AG08395 (cell line): Measurements from ENCODE around the gene ABLIM2.

Experiments
- DNase-seq: peaks from one replicate; pipeline ENCODE4 v3.0.0; 2012; ENCODE audit warnings: mixed read lengths, low spot score

Gene ABLIM2

GRCh38 chr4:8084712-8085490, 73.7 kb downstream of the ABLIM2 start:
- no peak for DNase-seq

DNA sequence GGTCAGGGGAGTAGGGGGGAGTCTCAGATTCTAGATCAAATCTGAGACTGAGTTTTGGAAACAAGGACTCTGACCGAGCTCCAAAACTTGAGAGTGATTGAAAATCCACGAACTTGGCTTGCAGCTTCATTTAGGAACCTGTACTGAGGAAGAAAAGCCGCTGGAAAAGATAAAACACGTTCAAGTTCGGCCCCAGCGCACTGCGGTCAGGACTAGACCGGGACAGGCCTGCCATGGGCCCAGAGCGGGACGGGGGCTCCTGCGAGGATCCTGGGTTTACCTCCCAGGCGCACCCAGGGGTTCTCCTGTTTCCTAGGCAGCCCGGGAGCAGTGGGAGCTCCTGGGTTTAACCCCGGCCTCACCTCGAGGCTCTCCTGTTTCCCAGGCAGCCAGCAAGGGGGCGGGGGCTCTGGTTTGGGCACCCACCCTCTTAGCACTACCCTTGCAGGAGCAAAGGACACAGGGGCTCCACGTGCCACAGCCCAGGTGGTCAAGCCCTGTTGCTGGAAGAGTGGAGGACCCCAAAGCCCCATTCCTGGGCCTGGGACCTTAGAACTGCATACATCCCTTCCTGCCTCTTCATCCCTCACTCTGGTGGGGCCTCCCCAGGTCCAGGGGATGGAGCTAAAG, 74.5 kb downstream of the ABLIM2 start:
- no peak for DNase-seq

GRCh38 chr4:8083086-8083825, 75.4 kb downstream of the ABLIM2 start:
- no peak for DNase-seq

- DNase-seq: no peak
These were observed 76.0 kb downstream of the ABLIM2 start for GRCh38 chr4:8082517-8083055.

DNA sequence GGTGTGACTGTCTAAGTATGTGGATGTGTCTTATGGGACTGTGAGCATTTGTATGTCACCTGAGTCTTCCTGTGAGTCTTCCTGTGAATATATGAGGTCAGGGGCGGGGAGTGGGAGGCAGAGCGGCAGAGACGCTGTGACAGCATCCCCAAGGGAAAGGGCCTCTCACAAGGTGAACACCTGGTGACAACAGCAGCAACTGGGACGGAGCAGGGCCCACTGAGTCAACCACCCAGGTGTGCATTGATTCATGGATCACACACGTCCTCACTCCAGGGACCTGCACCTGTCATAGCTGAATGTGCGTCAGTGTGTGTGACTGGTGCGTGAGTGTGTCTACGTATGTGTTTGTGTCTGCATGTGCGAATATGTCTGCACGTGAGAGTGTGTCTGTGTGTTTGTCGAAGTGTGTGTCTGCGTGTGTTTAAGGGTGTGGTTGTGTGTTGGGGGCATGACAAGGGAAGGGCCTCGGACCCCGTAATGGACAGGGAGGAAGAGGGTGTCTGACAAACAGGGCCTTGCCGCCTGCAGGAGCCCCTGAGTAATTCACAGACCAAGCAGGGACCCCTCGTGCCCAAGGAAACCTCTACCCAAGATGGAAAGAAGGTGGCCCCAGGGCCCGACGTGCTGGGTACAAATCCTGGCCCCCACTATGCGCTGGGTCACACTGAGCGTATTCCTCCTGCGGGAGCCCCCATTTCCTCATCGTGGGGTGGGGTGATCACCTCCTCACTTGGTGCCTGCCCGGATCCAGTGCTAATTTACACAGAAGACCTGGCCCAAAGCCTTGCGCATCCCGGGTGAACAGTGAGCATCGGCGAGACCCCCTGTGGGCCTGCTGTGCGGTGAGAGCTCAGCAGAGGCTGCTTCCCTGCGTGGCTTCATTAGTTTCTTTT, 76.7 kb downstream of the ABLIM2 start:
- no peak for DNase-seq

- DNase-seq: no peak
These were observed 77.4 kb downstream of the ABLIM2 start for GRCh38 chr4:8081171-8081570.

- no peak for DNase-seq
These were observed 77.9 kb downstream of the ABLIM2 start for GRCh38 chr4:8080754-8081065.

- DNase-seq: no peak
These were observed 78.5 kb downstream of the ABLIM2 start for GRCh38 chr4:8079916-8080753.

DNA sequence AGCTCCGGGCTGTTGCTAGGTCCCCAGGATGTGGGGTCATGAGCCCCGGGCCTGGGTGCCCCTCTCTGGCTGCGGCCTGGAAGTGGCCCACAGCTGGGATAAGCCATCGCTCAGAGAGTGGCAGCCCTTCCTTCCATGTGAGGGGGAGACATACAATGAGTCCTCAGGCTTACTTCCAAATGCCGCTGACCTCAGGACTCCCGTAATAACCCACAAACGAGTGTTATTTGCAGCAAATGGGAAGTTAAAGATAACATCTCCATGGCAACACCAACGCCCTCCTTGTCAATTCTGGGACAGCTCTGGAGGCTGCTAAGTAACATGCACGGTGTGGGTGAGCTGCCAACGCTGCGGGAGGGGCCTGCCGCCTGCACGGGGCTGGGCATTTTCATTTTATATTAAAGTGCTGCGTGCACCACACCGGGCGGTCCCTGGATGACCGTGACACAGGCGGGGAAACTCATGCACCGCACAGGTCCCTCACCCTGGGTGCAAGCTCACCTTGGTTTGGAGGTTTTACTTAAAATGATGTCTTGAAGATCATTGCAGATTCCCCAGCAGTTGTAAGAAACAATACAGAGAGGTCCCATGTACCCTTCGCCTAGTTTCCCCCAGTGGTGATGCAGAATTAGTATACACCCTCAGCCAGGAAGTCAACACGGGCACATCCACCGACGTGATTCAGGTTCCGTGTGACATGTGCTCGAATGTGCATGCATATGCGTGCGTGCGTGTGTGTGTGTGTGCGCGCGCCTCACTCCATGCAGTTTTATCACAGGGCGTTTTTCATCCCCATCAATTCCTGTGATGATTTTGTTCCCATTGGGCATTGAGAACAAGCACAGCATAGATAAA, 79.4 kb downstream of the ABLIM2 start:
- DNase-seq: no peak

DNA sequence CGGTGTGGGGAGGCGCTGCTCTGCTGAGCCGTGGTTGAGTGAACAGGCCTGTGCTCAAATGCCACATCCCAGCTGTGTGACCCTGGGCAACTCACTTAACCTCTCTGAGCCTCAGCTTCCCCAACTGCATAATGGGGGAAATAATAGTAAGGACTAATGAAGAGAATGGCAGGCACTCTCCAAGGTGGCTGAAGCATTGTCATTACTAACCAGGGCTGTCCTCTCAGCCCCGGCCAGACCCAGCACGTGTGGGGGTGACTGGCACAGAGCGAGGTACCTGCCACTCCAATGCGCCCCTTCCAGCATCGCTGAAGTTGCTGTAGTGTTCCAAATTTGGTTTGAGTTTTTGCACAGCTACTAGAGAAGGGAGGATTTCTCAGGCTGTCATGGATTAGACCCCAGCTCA, 80.0 kb downstream of the ABLIM2 start:
- DNase-seq: no peak

DNA sequence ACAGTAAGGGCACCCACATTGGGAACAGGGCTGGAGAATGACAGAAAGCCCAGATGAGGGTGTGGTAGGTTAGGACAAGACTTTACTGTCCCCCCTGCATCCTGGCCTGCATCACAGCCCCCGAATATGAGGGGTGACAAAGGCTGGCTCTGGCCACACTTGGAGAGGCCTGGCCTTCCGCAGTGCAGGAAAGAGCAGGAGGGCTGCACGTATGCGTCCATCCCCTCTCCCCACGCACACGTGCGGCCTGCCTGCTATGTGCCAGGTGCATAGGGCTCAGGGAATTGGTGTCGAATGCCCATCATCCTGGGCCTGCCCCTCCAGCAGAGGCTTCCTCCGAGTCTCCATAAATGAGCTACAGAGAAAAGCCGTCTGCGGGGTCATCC, 80.5 kb downstream of the ABLIM2 start:
- DNase-seq: no peak

DNA sequence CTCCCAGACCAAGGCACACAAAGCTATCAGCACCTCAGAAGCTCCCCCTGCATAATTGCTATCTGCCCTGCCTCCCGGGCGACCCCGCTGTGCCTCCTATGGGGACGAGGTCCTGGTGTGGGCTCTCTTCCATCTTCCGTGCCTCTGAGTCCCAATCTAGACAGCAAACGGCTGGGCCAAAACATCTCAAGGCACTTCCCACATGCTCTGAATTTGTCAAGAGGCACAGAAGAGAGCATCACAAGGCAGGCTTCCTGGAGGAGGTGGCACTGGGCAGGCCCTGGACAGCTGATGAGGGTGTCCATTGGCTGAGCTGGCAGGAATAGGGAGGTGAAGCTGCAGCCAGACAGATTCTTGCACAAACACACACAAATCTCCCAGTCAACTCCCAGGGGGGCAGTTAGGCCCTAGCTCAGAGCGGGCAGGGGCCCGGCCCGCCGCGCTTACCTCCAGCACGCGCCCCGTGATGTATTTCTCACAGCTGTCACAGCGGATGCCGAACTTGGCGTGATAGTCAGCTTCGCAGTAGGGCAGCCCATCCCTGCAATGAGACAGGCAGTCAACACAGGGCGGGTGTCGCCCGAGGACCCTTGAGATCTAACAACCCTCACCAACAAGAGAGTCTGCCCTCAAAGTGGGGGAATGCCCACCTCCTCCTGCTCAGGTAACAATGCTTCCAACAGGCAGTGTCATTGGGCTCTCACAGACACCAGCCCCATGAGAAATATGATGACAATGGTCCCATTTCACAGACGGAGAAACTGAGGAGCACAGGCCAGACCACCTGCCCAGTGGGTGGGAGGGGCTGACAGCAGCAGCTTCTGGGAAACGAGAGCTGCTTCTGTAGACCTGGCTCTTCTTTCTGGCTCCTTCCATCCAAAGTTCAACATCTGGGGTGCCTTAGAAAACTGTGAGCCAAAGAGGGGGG, 81.2 kb downstream of the ABLIM2 start:
- DNase-seq: no peak

- no peak for DNase-seq
These were observed 82.6 kb downstream of the ABLIM2 start for GRCh38 chr4:8076023-8076422.

GRCh38 chr4:8073206-8073863, 85.3 kb downstream of the ABLIM2 start:
- DNase-seq: no peak

DNA sequence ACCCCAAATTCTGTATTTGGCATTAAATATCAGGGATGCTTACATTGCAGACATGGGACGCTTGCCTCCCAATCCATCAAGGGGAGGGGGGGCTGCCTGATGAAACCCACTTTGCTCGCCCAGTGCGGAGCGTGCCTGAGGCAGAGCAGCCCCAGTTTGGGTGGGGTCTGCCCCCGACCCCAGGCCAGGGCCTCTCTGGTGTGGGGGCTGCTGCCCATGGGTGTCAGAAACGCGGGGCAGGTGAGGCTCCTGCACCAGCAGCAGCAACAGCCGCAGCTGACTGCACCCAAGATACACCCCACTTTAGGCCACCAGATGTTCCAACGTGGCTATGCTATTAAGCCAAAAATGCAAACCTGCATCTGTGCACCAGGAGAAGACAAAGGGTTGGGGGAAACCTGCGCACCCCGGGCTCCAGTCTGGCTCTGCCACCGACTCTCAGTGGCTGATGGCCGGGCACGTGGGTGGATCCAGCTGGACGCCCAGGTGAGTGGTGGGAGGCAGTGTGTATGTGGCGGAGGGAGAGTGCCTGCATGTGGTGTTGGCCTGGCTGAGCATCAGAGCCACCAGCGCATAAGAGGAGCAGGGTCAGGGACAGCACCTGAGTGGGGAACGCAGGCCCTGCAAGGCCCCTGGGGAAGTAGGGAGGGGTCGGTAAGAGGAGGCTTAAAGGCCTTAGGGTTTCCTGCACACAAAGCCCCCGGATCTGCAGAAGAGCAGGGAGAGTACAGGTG, 86.2 kb downstream of the ABLIM2 start:
- no peak for DNase-seq

DNA sequence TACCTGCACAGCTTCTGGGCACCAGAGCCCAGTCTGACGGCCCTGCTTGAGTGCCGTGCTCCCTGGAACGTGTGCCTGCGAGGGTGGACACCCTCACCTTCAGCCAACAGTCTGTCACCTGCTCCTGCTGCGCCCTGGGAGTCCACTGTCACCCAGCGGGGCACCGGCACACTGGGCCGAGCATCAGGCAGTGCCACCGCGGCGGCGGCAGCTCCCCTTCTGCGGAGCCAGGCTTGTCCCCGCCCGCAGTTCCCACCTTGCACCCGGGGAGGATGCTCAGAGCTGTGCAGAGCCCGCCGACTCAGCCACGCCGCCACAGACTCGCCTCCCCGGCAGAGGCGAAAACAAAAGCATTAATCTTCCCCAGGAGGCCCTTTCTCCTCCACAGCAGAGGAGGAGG, 86.8 kb downstream of the ABLIM2 start:
- DNase-seq: no peak
